ENCODE results near the gene IL31.

IL31 gene

GRCh38 chr12:122126713-122127597, 47.1 kb downstream of the IL31 start:
- DNase-seq: no peak

- no peak for DNase-seq
Observed at GRCh38 chr12:122126342-122126635, 47.7 kb downstream of the IL31 start.

GRCh38 chr12:122125452-122126341, 48.3 kb downstream of the IL31 start:
- no peak for DNase-seq

GRCh38 chr12:122124370-122124769, 49.7 kb downstream of the IL31 start:
- no peak for DNase-seq

- DNase-seq: no peak
Observed at GRCh38 chr12:122123761-122124145, 50.3 kb downstream of the IL31 start.

GRCh38 chr12:122123051-122123760, 50.8 kb downstream of the IL31 start:
- peak; percentile 69 for DNase-seq
